Progenitor cell of endocrine pancreas (in vitro differentiated cells): Measurements from ENCODE around the gene RNFT2. TPM values are rescaled to one million over a fixed set of nuclear protein-coding genes. Genes with fewer than 3 reads are reported as not detected.
A peak's percentile ranks its signal among the peaks of the same experiment; 100 is the strongest.
"Not testable (repeated sequence)": the region's sequence is repeated elsewhere in the genome, so short reads cannot be mapped to it uniquely, and the experiment has no call there.

Experiments
- DNase-seq: peaks from one replicate; pipeline ENCODE4 v3.0.0; 2021; ENCODE audit warnings: low spot score; ENCODE audit not compliant: unreplicated experiment
- H3K27ac Mint-ChIP-seq: 2 replicates; pipeline ENCODE4 v1.8.0; 2021; ENCODE audit warnings: mild to moderate bottlenecking, moderate library complexity, mixed read lengths
- H3K27me3 Mint-ChIP-seq: 2 replicates; pipeline ENCODE4 v1.8.0; 2021; ENCODE audit warnings: mixed read lengths
- H3K36me3 Mint-ChIP-seq: 2 replicates; pipeline ENCODE4 v1.8.0; 2022; ENCODE audit warnings: mixed read lengths; ENCODE audit not compliant: insufficient read depth
- H3K4me1 Mint-ChIP-seq: 2 replicates; pipeline ENCODE4 v1.8.0; 2021; ENCODE audit warnings: low read depth, mixed read lengths
- H3K4me3 Mint-ChIP-seq: 2 replicates; pipeline ENCODE4 v1.8.0; 2021; ENCODE audit warnings: low read depth, mild to moderate bottlenecking, moderate library complexity, mixed read lengths
- H3K9me3 Mint-ChIP-seq: 2 replicates; pipeline ENCODE4 v1.8.0; 2021; ENCODE audit warnings: low read depth, mixed read lengths
- CTCF ChIP-seq: fragments of 200-600 bp; sonication (generic); IDR thresholded peaks from one replicate; pipeline ENCODE4 v1.5.0; 2021; ENCODE audit warnings: antibody characterized with exemption, mild to moderate bottlenecking; ENCODE audit not compliant: unreplicated experiment
- total RNA-seq: library from RNA; stranded (reverse); gene quantifications from 2 replicates; pipeline ENCODE4 v1.2.1, GENCODE V29; 2021

Gene RNFT2
- total RNA-seq, 1 donor from 2014 or later = 32.1 TPM

GRCh38 chr12:116750298-116750697 lies 12.2 kb downstream of the RNFT2 start:
- no peak for DNase-seq
- peaks cover 25% of the 10 kb centered on the region for H3K36me3 Mint-ChIP-seq
- H3K27ac Mint-ChIP-seq = no peak overlapping the region
- H3K4me1 Mint-ChIP-seq = peaks cover 2% of the 10 kb centered on the region
- no peak overlapping the region for H3K4me3 Mint-ChIP-seq
- H3K9me3 Mint-ChIP-seq = no peaks in the 10 kb centered on the region
- TF ChIP-seq CTCF = no peak
- no peaks in the 10 kb centered on the region for H3K27me3 Mint-ChIP-seq

- not testable (repeated sequence) for H3K4me1 Mint-ChIP-seq, DNase-seq, H3K4me3 Mint-ChIP-seq, H3K27me3 Mint-ChIP-seq, H3K9me3 Mint-ChIP-seq, H3K27ac Mint-ChIP-seq
- peaks cover 38% of the 10 kb centered on the region for H3K36me3 Mint-ChIP-seq
Measured at GRCh38 chr12:116754097-116754496, 16.0 kb downstream of the RNFT2 start.

- not testable (repeated sequence) for DNase-seq, H3K4me1 Mint-ChIP-seq
- peaks cover 42% of the 10 kb centered on the region for H3K36me3 Mint-ChIP-seq
Measured at GRCh38 chr12:116754783-116755182, 16.7 kb downstream of the RNFT2 start.

GRCh38 chr12:116759783-116760621 lies 21.9 kb downstream of the RNFT2 start:
- DNase-seq = no peak
- Mint-ChIP-seq H3K27ac (no peak overlapping the region), H3K4me3 (no peak overlapping the region), H3K27me3 (no peaks in the 10 kb centered on the region), H3K9me3 (no peaks in the 10 kb centered on the region), H3K36me3 (peaks cover 36% of the 10 kb centered on the region), H3K4me1 (no peaks in the 10 kb centered on the region)
- peak; percentile 13 for TF ChIP-seq CTCF

More at GRCh38 chr12:116754783-116755182, 16.7 kb downstream of the RNFT2 start:
- H3K27ac Mint-ChIP-seq, H3K27me3 Mint-ChIP-seq, H3K4me3 Mint-ChIP-seq, H3K9me3 Mint-ChIP-seq: not testable (repeated sequence)

- no peaks in the 10 kb centered on the region for H3K4me1 Mint-ChIP-seq
- H3K9me3 Mint-ChIP-seq = no peaks in the 10 kb centered on the region
- peaks cover 31% of the 10 kb centered on the region for H3K36me3 Mint-ChIP-seq
- no peak for DNase-seq
- H3K27ac Mint-ChIP-seq = no peak overlapping the region
- no peak overlapping the region for H3K4me3 Mint-ChIP-seq
- no peak for TF ChIP-seq CTCF
- no peaks in the 10 kb centered on the region for H3K27me3 Mint-ChIP-seq
Measured at GRCh38 chr12:116760622-116761020, 22.5 kb downstream of the RNFT2 start.

- no peaks in the 10 kb centered on the region for H3K27me3 Mint-ChIP-seq
- no peak overlapping the region for H3K4me3 Mint-ChIP-seq
- H3K9me3 Mint-ChIP-seq = no peaks in the 10 kb centered on the region
- no peaks in the 10 kb centered on the region for H3K4me1 Mint-ChIP-seq
- peaks cover 29% of the 10 kb centered on the region for H3K36me3 Mint-ChIP-seq
- TF ChIP-seq CTCF = no peak
- H3K27ac Mint-ChIP-seq = no peak overlapping the region
- DNase-seq = no peak
Measured at GRCh38 chr12:116761499-116761898, 23.4 kb downstream of the RNFT2 start.
